Measurements from ENCODE around the gene TBCCD1.

- no peak for TF ChIP-seq CTCF (IDR thresholded peaks at IDR 0.05)
- no peak for TF ChIP-seq EP300 (IDR thresholded peaks at IDR 0.05)
- no peak for TF ChIP-seq POLR2AphosphoS5 (IDR thresholded peaks at IDR 0.05)
- no peak for TF ChIP-seq POLR2A (IDR thresholded peaks at IDR 0.05; ENCODE audit: low read depth)
Observed at GRCh38 chr3:186520431-186520830, 46.7 kb downstream of the TBCCD1 start.

All from esophagus muscularis mucosa (tissue), 4 donors.